Measurements from ENCODE around the gene NEK10.

NEK10 gene

GRCh38 chr3:27078246-27078913 is 290.8 kb downstream of the NEK10 start:
- Histone ChIP-seq H3K4me2 (no peak overlapping the region), H3K9ac (no peak overlapping the region), H4K20me1 (ENCODE audit: insufficient read depth) (no peaks in the 10 kb centered on the region), H3K4me3 (IDR thresholded peaks at IDR 0.05; ENCODE audit: insufficient read depth, low read depth, low read length) (no peak overlapping the region), H3K27me3 (ENCODE audit: insufficient read depth, low read depth) (no peaks in the 10 kb centered on the region), H3K4me1 (ENCODE audit: low read depth, poor library complexity, severe bottlenecking) (no peaks in the 10 kb centered on the region), H3K27ac (no peak overlapping the region), H2AFZ (ENCODE audit: low read depth) (no peak overlapping the region), H3K79me2 (ENCODE audit: insufficient read depth, low read depth) (no peaks in the 10 kb centered on the region), H3K36me3 (ENCODE audit: insufficient read depth) (no peaks in the 10 kb centered on the region)
- no peak for TF ChIP-seq CTCF (conservative IDR thresholded peaks at IDR 0.05; ENCODE audit: low read depth, low read length)

- H3K4me3 ChIP-seq (IDR thresholded peaks at IDR 0.05; ENCODE audit: insufficient read depth, low read depth, low read length) = no peak overlapping the region
Observed at GRCh38 chr3:27076815-27077630, 292.2 kb downstream of the NEK10 start.

GRCh38 chr3:27074914-27075313 is 294.3 kb downstream of the NEK10 start:
- Histone ChIP-seq H3K9ac (no peak overlapping the region), H3K36me3 (ENCODE audit: insufficient read depth) (no peaks in the 10 kb centered on the region), H2AFZ (ENCODE audit: low read depth) (no peak overlapping the region), H4K20me1 (ENCODE audit: insufficient read depth) (no peaks in the 10 kb centered on the region), H3K4me2 (no peak overlapping the region), H3K79me2 (ENCODE audit: insufficient read depth, low read depth) (no peaks in the 10 kb centered on the region), H3K27me3 (ENCODE audit: insufficient read depth, low read depth) (no peaks in the 10 kb centered on the region), H3K4me1 (ENCODE audit: low read depth, poor library complexity, severe bottlenecking) (no peaks in the 10 kb centered on the region), H3K4me3 (IDR thresholded peaks at IDR 0.05; ENCODE audit: insufficient read depth, low read depth, low read length) (no peak overlapping the region), H3K27ac (no peak overlapping the region)
- TF ChIP-seq CTCF (conservative IDR thresholded peaks at IDR 0.05; ENCODE audit: low read depth, low read length) = no peak

More at GRCh38 chr3:27076815-27077630, 292.2 kb downstream of the NEK10 start:
- H3K4me2 ChIP-seq = no peak overlapping the region
- no peak overlapping the region for H3K9ac ChIP-seq
- H4K20me1 ChIP-seq (ENCODE audit: insufficient read depth) = no peaks in the 10 kb centered on the region
- TF ChIP-seq CTCF (conservative IDR thresholded peaks at IDR 0.05; ENCODE audit: low read depth, low read length) = no peak
- no peaks in the 10 kb centered on the region for H3K4me1 ChIP-seq (ENCODE audit: low read depth, poor library complexity, severe bottlenecking)
- H3K27me3 ChIP-seq (ENCODE audit: insufficient read depth, low read depth) = no peaks in the 10 kb centered on the region
- H3K79me2 ChIP-seq (ENCODE audit: insufficient read depth, low read depth) = no peaks in the 10 kb centered on the region
- no peak overlapping the region for H2AFZ ChIP-seq (ENCODE audit: low read depth)
- no peaks in the 10 kb centered on the region for H3K36me3 ChIP-seq (ENCODE audit: insufficient read depth)
- no peak overlapping the region for H3K27ac ChIP-seq

- Histone ChIP-seq H3K27me3 (ENCODE audit: insufficient read depth, low read depth) (no peaks in the 10 kb centered on the region), H2AFZ (ENCODE audit: low read depth) (no peak overlapping the region), H3K79me2 (ENCODE audit: insufficient read depth, low read depth) (no peaks in the 10 kb centered on the region), H3K27ac (no peak overlapping the region), H3K9ac (no peak overlapping the region), H4K20me1 (ENCODE audit: insufficient read depth) (no peaks in the 10 kb centered on the region), H3K36me3 (ENCODE audit: insufficient read depth) (no peaks in the 10 kb centered on the region), H3K4me3 (IDR thresholded peaks at IDR 0.05; ENCODE audit: insufficient read depth, low read depth, low read length) (no peak overlapping the region), H3K4me1 (ENCODE audit: low read depth, poor library complexity, severe bottlenecking) (no peaks in the 10 kb centered on the region), H3K4me2 (no peak overlapping the region)
- no peak for TF ChIP-seq CTCF (conservative IDR thresholded peaks at IDR 0.05; ENCODE audit: low read depth, low read length)
Observed at GRCh38 chr3:27073912-27074311, 295.3 kb downstream of the NEK10 start.
